HT-29 (cell line): ENCODE data around the gene YJU2. TPM values are rescaled to one million over a fixed set of nuclear protein-coding genes. Genes with fewer than 3 reads are reported as not detected.
A peak's percentile ranks its signal among the peaks of the same experiment; 100 is the strongest.
"Not testable (repeated sequence)": the region's sequence is repeated elsewhere in the genome, so short reads cannot be mapped to it uniquely, and the experiment has no call there.

Experiments
- DNase-seq: peaks from one replicate; pipeline ENCODE4 v3.0.0-alpha.2; 2015; ENCODE audit warnings: low spot score
- total RNA-seq: library from RNA; depleted of rRNA; stranded (reverse); fragments of >200 nt; shearing (Covaris generic); gene quantifications from 2 replicates; pipeline ENCODE4 v1.2.3, GENCODE V29; 2014

The YJU2 gene
- total RNA-seq, 1 experiment from 2014 or later = 25.5 TPM

DNA sequence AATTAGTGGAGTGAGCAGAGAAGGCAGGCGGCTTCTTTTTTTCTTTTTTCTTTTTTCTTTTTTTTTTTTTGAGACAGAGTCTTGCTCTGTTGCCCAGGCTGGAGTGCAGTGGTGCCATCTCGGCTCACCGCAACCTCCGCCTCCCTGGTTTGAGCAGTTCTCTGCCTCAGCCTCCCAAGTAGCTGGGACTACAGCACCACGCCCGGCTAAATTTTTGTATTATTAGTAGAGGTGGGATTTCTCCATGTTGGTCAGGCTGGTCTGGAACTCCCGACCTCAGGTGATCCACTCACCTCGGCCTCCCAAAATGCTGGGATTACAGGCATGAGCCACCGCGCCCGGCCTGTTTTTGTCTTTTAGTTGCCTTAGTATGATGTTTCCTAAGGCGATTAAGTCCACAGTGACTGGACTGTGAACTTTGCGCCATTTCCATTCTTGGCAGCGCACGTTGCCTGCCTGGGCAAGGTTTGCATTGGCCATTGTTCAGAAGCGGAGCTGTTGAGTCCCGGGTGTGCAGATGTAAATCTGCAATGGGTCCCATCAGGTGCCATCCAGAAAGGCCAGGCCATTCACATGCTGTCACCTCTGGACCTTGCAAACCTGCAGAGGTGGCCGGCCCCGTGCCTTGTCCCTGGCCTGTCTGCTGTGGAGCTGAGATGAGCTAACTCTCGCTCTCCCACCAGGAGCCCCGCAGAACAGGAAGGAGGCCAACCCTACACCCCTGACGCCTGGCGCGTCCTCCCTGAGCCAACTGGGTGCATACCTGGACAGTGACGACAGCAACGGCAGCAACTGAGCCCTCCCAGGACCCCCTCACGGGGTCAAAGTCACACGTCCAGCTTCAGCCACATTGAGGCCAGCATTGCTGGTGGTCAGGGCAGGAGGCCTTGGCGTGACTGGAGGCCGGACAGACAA, 21.3 kb downstream of the YJU2 start:
- no peak for DNase-seq

DNA sequence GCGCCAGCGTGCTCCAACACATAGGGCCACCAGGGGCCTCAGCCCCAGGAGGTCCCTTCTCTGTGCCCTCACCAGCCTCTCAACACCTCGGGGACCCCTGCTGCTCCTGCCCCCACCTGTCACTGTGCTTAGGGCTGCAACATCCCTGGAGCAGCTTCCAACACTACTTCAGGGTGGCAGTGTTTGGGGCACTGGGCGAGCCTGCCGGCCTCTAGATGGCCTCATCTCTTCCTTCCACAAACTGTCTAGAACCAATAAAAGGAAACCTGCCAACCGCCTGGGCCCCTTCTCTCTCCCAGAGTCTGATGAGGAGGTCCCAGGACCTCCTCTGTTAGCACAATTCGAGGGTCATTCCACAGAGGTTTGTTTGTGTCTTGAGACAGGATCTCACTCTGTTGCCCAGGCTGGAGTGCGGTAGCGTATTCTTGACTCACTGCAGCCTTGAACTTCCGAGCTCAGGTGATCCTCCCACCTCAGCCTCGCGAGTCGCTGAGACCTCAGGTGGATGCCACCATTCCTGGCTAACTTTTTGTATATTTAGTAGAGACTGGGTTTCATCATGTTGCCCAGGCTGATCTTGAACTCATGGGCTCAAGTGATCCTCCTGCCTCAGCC, 22.0 kb downstream of the YJU2 start:
- DNase-seq = no peak

DNA sequence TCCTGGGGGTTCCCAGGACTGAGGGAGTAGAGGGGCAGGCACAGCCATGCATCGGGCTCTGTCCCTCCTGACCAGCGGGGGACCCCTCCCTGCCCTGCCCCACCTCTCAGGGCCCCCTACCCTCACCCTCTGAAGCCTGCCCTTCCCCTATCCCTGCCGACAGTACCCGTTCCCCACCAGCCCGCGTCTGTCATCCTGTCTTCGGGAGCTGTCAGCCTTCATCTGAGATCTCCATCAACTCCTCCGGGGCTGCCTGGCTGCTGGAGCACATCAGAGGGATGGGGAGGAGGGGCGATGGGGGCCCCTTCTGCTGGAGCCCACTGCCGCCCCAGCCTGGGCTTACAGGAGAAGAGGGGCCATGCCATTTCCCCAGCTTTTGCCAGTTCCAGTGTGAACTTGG, 26.0 kb downstream of the YJU2 start:
- no peak for DNase-seq

DNA sequence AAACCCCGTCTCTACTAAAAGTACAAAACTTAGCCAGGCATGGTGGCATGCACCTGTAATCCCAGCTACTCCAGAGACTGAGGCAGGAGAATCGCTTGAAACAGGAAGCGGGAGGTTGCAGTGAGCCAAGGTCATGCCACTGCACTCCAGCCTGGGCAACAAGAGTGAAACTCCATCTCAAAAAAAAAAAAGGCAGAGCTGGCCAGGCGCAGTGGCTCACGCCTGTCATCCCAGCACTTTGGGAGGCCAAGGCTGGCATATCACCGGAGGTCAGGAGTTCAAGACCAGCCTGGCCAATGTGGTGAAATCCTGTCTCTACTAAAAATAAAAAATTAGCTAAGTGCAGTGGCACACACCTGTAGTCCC, 27.4 kb downstream of the YJU2 start:
- not testable (repeated sequence) for DNase-seq

GRCh38 chr19:4277191-4277696, 30.4 kb downstream of the YJU2 start:
- DNase-seq = no peak

DNA sequence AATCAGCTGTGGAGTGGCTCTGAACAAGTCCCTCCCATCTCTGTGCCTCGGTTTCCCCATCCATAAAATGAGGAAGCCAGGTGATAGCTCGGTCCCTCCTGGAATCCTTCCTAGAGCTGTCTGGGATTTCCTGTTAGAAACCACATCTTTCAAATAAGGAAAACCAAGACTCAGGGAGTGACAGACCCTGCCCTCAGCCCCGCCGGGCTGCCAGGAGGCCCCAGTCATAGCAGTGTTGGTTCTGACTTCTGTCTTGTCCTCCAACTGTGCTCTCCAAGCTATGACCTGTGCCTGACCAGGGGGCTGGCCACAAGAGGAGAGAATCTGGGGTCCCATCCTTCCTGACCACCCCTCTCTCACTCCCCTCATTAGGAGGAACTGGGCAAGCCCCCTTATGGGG, 31.1 kb downstream of the YJU2 start:
- no peak for DNase-seq

GRCh38 chr19:4278419-4279266, 31.8 kb downstream of the YJU2 start, which contains the start of gene SHD:
Gene SHD (plus strand): TSS chr19:4279266. CDS start chr19:4280064, 798 bp downstream.
- DNase-seq = no peak

- no peak for DNase-seq
Measured at GRCh38 chr19:4279267-4279529, 32.3 kb downstream of the YJU2 start.

DNA sequence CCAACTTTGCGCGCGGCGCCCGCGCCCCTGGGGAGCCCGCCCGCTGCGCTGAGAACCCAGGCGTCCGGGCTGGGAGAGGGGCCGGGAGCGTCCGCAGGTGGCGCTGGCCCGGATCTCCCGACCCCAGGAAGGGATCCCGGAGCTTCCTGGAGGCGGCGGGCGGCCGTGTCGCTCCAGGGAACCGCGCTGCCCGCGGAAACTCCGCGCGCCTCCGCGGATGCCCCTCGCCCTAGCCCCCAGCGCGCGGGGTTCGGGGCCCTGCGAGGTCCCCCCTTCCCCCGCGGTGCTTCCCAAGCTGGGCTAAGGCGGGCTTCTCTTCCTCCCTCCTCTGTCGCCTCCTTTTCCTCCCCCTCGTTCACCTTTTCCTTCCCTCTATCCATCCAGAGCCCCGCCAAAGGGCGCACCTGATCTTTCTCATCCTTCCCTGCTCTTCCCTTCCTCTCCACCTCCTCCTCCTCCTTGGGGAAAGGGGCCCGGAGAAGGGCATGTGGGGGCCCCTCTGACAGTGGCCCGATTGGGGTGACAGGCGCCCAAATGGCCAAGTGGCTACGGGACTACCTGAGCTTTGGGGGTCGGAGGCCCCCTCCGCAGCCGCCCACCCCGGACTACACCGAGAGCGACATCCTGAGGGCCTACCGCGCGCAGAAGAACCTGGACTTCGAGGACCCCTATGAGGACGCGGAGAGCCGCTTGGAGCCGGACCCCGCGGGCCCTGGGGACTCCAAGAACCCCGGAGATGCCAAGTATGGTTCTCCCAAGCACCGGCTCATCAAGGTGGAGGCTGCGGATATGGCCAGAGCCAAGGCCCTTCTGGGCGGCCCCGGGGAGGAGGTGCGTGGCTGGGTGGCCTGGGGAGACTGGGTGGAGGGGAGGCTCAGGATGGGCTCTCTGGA, 32.9 kb downstream of the YJU2 start:
- no peak for DNase-seq

- peak; percentile 75 for DNase-seq
Measured at GRCh38 chr19:4284176-4284958, 37.5 kb downstream of the YJU2 start.

GRCh38 chr19:4284974-4285373, 38.1 kb downstream of the YJU2 start:
- DNase-seq = no peak

DNA sequence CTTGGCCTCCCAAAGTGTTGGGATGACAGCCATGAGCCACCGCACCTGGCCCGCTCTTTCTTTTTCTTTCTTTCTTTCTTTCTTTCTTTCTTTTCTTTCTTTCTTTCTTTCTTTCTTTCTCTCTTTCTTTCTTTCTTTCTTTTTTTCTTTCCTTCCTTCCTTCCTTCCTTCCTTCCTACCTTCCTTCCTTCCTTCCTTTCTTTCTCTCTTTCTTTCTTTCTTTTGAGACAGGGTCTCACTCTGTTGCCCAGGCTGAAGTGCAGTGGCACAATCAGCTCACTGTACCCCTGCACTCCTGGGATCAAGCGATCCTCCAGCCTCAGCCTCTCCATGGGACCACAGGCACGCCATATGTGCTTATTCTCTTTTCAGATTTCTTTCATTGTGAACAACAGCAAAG, 39.3 kb downstream of the YJU2 start:
- DNase-seq = not testable (repeated sequence)

DNA sequence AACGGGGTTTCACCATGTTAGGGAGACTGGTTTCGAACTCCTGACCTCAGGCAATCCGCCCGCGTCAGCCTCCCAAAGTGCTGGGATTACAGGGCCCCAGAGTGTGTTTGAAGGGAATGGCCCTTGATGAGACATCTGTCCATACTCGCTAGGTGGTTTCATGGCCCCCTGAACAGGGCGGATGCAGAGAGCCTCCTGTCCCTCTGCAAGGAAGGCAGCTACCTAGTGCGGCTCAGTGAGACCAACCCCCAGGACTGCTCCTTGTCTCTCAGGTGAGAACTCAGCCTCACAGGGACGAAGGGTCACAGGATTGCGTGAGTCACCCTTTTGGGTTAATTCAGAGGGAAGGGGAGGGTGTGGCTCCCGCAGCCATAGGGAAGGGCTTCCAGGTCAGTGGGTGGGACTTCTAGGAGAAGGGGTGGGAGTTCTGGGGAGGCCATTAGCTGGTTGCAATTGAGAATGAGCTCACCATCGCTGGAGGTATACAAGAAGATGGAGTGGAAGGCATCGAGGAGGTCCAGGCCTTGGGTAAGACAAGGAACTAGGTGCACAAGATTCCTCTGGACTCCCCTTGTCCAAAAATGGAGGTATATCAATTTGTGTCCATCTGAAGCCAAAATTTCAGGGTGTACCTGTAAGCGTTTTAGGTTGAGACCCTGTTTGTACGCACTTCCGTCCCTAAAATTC, 41.4 kb downstream of the YJU2 start:
- no peak for DNase-seq

DNA sequence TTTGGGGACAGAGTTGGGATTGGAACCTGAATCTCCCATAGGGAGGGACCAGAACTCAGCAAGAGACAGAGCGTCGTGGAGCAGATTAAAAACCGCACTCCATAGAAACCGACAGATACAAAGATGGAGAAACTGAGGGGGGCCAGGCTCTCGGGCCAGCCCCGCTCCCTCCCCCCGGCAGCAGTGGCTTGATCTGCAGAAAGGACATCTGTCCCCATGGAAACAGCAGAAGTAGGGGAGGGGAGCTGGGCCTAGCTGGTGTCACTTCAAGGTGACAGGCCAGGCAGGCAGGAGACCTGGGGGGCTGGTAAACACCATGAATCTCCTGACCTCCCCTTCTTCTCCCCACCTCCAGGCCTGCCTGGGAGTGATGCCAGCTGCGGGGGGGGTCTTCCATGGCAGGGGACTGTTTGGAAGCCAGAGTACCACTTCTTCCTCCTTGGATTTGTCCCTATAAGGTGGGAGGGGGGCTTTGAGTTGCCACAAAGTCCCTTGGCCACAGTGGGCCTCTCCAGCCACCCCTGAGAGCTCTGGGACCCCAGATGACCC, 44.4 kb downstream of the YJU2 start:
- no peak for DNase-seq

- no peak for DNase-seq
Measured at GRCh38 chr19:4292515-4292914, 45.6 kb downstream of the YJU2 start.

DNA sequence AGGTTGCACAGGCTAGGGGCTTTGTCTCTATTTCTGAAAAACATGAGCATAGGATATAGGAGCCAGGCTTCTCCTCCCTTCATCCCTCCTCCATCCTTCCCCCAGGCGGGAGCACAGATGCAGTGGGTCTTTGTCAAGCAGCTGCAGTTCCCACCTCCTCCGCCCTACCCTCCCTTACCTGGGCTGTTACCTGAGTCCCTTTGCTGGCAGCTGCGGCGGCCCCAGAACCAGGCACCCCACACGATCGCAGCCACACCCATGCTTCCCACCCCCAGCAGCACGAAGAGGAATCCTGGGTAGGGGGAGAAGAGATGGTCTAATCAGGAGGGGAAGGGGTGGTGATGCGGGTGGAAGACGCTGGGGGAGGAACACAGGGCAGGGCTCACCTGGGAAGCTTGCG, 47.5 kb downstream of the YJU2 start:
- DNase-seq = no peak

DNA sequence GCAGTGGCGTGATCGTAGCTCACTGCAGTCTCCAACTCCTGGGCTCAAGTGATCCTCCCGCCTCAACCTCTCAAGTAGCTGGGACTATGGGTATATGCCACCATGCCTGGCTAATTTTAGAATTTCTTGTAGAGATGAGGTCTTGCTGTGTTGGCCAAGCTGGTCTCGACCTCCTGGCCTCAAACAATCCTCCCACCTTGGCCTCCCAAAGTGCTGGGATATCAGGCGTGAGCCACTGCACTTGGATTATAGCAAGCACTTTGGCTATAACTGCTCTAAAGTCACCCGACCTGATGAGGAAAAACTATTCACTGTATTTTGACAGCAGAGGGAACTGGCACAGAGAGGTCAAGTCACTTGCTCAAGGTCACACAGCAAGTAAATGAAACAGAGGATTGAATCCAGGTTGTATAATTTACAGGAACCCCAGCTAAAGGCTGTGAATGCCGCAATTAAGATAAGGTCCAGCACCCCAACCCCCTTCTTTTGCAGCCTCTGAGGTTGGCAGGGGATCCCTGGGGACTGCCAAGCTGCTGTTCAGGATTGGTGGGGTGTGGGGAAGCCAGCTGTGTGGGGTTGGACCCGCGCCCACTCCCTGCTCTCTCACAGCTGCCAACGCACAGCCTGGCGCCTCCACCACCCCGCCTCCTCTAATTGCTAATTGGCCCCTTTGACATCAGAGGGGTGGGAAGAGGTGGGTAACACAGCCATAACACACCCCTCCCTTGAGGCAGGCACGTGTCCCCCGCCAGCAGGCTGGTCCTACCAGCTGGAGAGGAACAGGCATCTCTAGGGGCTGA, 49.3 kb downstream of the YJU2 start:
- no peak for DNase-seq
